ENCODE results near the gene PRKCE.

The PRKCE gene

DNA sequence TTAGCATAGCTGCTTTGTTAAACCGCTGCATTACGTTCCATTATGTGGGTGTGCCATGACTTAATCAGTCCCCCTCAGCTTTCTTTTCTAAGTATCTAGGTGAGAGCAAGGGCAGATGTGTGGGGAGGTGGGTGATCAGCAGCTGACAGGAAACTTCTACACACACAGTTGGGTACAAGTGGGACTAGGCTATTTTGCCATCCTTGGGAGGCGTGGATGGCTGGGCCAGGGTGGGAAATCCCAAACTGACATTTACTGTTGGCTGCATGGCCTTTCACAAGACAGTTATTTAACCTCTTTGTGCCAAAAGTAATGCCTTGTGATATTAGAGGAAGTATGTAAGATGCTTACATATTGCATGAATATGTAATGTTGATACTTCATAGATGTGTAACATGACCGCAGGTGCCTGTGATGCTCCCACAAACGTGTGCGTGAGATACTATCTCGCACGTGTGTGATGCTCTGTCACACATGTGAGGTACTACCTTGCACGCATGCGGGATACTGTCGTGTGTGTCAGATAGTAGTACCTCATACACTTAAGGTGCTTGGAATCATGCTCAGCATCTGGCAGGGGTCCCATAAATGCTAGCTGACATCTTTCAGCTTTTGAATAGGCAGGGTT, 314.5 kb downstream of the PRKCE start:
- DNase-seq (ENCODE audit: low read depth in 2 of 2): no peak
- TF ChIP-seq, protein P1, sequence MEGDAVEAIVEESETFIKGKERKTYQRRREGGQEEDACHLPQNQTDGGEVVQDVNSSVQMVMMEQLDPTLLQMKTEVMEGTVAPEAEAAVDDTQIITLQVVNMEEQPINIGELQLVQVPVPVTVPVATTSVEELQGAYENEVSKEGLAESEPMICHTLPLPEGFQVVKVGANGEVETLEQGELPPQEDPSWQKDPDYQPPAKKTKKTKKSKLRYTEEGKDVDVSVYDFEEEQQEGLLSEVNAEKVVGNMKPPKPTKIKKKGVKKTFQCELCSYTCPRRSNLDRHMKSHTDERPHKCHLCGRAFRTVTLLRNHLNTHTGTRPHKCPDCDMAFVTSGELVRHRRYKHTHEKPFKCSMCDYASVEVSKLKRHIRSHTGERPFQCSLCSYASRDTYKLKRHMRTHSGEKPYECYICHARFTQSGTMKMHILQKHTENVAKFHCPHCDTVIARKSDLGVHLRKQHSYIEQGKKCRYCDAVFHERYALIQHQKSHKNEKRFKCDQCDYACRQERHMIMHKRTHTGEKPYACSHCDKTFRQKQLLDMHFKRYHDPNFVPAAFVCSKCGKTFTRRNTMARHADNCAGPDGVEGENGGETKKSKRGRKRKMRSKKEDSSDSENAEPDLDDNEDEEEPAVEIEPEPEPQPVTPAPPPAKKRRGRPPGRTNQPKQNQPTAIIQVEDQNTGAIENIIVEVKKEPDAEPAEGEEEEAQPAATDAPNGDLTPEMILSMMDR (IDR thresholded peaks at IDR 0.05; ENCODE audit: low read depth, low read length): no peak
- no peak overlapping the region for H3K4me3 ChIP-seq (replicated peaks in 1 of 2; ENCODE audit: low read depth in 2 of 2, low read length in 2 of 2)

DNA sequence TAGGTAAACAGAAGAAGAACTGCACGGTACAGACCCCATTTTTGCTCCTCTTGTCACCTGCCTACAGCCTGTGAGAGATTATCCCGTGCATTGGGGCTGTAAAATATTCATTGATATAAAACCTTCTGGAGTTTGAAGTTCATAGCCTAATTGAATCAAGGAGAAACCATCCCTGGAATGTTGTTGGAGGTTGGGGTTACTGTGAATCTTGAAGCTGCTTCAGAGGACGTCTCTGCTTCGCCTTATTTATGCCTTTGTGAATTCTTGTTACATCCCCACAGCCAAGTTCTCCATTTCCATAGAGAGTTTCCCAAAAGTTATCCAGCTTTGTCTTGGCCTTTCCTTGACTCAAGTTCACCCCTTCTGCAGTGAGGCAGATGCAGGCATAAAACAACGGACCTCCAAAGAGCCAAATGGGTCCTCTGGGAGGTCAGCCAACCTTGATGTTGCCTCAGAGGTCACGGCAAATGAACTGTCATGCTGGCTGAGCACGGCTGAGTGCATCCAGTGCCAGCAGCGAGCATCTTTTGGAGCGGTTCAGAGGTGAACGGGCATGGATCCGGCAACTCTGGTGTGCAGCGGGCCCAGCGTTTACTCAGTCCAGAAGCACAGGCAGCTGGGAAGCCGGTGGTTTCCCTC, 317.6 kb downstream of the PRKCE start:
- no peak overlapping the region for H3K4me3 ChIP-seq (replicated peaks in 1 of 2; ENCODE audit: low read depth in 2 of 2, low read length in 2 of 2)
- DNase-seq (ENCODE audit: low read depth in 2 of 2): peak; percentile 13 to 24
- TF ChIP-seq, protein P1 (IDR thresholded peaks at IDR 0.05; ENCODE audit: low read depth, low read length): no peak

DNA sequence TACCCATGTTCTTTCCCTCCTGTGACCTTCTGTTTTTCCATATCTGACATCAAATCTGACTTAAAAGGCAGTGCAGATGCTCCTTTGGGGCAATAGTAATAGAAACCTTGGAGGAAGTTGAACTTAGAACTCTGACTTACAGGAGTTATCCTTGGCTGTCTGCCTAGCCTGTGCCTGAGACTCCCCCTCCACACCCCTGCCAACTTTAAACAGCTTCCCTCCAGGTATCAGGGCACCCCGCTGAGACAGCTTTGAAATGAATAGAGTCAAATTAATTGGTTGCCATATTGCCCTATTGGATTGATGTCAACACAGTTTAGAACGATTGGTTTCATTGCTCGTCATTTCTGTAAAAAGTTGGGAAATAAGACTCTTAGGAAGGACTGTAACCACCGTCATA, 322.0 kb downstream of the PRKCE start:
- H3K4me3 ChIP-seq (replicated peaks in 1 of 2; ENCODE audit: low read depth in 2 of 2, low read length in 2 of 2): no peak overlapping the region
- TF ChIP-seq, protein P1 (IDR thresholded peaks at IDR 0.05; ENCODE audit: low read depth, low read length): no peak
- DNase-seq (ENCODE audit: low read depth in 2 of 2): no peak

DNA sequence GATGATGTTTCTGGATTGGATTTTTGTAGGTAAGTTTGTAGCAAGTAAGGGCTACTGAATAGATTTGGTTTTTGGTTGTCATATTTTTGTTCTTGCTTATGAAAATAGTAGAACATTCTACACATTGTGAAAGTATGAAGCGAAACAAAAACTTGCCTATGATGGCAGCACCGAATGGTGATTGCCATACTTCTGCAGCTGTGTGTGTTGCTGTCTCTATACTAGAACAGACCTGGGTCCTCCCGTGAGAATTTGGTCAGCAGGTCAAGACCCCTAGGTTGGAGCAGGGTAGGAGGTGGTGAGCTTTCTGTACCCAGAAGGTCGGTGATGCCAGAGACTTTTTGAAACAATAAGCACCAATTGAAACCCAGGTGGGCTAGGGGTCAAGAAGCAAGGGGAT, 322.6 kb downstream of the PRKCE start:
- TF ChIP-seq, protein P1 (IDR thresholded peaks at IDR 0.05; ENCODE audit: low read depth, low read length): no peak
- no peak overlapping the region for H3K4me3 ChIP-seq (replicated peaks in 1 of 2; ENCODE audit: low read depth in 2 of 2, low read length in 2 of 2)
- DNase-seq (ENCODE audit: low read depth in 2 of 2): no peak

DNA sequence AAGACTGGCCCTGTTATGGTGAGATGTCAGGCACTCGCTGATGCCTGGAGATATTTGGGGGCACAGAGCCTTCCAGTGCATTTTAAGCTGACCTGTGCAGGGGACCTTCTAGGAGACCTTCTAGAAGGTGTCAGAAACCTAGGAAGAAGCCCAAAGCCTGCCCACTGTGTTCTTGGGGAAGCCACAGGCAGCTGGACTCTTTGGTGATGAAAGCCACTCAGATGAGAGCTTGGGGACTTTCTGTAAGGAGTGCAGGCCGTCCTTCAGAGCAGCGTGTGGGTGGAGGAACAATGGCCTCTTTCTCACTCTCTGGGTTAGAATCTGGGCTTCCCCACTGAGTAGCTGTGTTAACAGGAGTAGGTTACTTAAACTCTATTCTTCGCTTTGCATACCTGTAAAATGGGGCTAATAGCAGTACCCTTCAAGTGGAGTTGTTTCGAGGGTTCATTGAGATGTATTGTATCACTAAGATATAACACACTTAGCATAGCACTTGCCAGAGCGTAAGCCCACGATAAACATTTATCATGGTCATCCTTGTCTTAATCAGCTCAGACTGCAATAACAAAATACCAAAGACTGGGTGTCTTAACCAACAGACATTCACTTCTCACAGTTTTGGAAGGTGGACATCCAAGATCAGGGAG, 323.4 kb downstream of the PRKCE start:
- TF ChIP-seq, protein P1 (IDR thresholded peaks at IDR 0.05; ENCODE audit: low read depth, low read length): no peak
- H3K4me3 ChIP-seq (replicated peaks in 1 of 2; ENCODE audit: low read depth in 2 of 2, low read length in 2 of 2): no peak overlapping the region
- no peak for DNase-seq (ENCODE audit: low read depth in 2 of 2)

DNA sequence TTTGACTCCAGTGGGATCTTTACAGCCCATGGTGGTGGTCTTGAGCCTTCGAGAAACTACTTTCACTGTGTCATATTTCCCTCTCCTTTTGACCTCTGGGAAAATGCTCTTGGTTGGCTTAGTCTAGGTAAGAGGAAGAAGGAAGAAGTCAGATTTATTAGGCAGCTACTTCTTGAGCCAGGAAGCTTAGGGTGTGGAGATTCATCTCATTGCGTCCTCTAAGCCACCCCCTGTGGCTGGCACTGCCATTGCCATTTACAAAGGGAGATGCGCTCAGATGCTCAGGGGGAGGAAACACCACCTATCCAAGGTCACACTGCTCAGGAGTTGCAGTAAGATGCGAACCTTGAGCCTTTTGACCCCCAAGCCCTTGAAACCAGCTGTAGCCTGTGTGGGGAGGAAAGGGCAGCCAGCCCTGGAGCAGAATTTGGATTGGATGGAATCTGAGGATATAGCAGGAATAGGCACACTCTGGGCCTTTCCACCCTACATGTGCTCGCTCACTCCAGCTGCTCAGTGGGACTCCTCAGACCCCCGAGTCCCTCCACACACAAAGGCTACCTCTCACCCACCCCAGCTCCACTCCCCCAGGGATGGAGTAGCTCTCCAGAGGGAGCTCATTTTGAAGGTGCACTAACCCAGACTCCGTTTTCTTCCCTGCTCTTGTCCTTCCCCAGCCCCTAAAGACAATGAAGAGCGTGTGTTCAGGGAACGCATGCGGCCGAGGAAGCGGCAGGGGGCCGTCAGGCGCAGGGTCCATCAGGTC, 324.5 kb downstream of the PRKCE start:
- TF ChIP-seq, protein P1 (IDR thresholded peaks at IDR 0.05; ENCODE audit: low read depth, low read length): no peak
- H3K4me3 ChIP-seq (replicated peaks in 1 of 2; ENCODE audit: low read depth in 2 of 2, low read length in 2 of 2): no peak overlapping the region
- DNase-seq (ENCODE audit: low read depth in 2 of 2): no peak
